ENCODE data around the gene TUBGCP2. TPM values are rescaled to one million over a fixed set of nuclear protein-coding genes. Genes with fewer than 3 reads are reported as not detected.

Gene TUBGCP2
- total and polyA plus RNA-seq, 9 of the 15 experiments (the other 6 are each of a cell fraction or from before 2014, with no cell fraction given): 4.3 to 56.6 (median 28.4) TPM

DNA sequence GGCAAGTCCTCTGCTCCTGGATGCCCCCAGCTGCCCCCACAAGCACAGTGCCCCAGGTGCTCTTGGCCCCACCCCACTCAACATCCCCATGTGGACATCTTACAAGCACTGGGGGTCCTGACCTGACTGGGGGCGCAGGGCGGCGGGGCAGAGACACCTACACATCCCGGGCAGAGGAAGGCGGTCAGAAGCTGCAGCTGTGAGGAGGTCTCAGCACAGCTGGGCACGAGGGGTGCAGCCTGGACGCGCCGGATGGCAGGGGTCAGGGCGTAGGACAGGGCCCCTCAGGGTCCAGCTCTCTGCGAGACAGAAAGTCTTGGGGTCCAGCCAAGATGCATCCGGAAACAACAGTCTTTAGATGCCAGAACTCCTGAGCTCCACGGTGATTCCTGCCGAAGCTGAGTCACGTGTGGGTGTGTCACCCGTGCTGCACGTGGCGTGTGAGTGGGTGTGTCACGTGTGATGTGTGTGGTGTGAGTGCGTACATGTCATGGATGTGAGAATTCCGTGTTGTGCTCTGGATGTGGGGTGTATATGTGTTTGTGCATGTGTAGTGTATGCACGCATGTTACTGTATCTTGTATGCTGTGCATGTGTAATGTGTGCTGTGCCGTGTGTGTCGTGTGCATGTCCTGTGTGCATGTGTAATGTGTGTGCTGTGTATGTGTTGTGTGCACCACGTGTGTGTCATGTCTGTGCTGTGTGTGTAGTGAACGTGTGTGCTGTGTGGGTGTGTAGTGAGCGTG is 65.9 kb downstream of the TUBGCP2 start (continued):
- TF ChIP-seq PRMT5 (CRISPR knock-in tag; IDR thresholded peaks at IDR 0.05): no peak
- no peak for TF ChIP-seq CBX3 (IDR thresholded peaks at IDR 0.05; ENCODE audit: borderline replicate concordance in 1 of 2, low read length in 2 of 2)
- TF ChIP-seq, protein P1, sequence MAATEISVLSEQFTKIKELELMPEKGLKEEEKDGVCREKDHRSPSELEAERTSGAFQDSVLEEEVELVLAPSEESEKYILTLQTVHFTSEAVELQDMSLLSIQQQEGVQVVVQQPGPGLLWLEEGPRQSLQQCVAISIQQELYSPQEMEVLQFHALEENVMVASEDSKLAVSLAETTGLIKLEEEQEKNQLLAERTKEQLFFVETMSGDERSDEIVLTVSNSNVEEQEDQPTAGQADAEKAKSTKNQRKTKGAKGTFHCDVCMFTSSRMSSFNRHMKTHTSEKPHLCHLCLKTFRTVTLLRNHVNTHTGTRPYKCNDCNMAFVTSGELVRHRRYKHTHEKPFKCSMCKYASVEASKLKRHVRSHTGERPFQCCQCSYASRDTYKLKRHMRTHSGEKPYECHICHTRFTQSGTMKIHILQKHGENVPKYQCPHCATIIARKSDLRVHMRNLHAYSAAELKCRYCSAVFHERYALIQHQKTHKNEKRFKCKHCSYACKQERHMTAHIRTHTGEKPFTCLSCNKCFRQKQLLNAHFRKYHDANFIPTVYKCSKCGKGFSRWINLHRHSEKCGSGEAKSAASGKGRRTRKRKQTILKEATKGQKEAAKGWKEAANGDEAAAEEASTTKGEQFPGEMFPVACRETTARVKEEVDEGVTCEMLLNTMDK (IDR thresholded peaks at IDR 0.05; ENCODE audit: borderline replicate concordance, insufficient read depth, low read depth, low read length, poor library complexity, severe bottlenecking): no peak
- no peak for TF ChIP-seq SRF (CRISPR knock-in tag; IDR thresholded peaks at IDR 0.05)
- TF ChIP-seq, protein P2, sequence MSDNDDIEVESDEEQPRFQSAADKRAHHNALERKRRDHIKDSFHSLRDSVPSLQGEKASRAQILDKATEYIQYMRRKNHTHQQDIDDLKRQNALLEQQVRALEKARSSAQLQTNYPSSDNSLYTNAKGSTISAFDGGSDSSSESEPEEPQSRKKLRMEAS (CRISPR knock-in tag; IDR thresholded peaks at IDR 0.05): peak; percentile 80
- TF ChIP-seq, protein P3, sequence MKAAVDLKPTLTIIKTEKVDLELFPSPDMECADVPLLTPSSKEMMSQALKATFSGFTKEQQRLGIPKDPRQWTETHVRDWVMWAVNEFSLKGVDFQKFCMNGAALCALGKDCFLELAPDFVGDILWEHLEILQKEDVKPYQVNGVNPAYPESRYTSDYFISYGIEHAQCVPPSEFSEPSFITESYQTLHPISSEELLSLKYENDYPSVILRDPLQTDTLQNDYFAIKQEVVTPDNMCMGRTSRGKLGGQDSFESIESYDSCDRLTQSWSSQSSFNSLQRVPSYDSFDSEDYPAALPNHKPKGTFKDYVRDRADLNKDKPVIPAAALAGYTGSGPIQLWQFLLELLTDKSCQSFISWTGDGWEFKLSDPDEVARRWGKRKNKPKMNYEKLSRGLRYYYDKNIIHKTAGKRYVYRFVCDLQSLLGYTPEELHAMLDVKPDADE (conservative IDR thresholded peaks at IDR 0.05; ENCODE audit: control insufficient read depth, low read depth, low read length): no peak
- TF ChIP-seq SRSF1 (IDR thresholded peaks at IDR 0.05; ENCODE audit: low read depth, low read length): no peak
- no peak for TF ChIP-seq BRD4 (IDR thresholded peaks at IDR 0.05)
- TF ChIP-seq RBFOX2 (IDR thresholded peaks at IDR 0.05; ENCODE audit: low read depth, low read length): no peak
- TF ChIP-seq HDGF (IDR thresholded peaks at IDR 0.05): peak; percentile 70; the same call in 1 of the 2 replicates
- TF ChIP-seq FOXA1 (IDR thresholded peaks at IDR 0.05; ENCODE audit: borderline replicate concordance): no peak
- TF ChIP-seq, protein P4, sequence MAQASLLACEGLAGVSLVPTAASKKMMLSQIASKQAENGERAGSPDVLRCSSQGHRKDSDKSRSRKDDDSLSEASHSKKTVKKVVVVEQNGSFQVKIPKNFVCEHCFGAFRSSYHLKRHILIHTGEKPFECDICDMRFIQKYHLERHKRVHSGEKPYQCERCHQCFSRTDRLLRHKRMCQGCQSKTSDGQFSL (CRISPR knock-in tag; IDR thresholded peaks at IDR 0.05): no peak
- TF ChIP-seq, protein P4 (tag; IDR thresholded peaks at IDR 0.05): no peak
- TF ChIP-seq, protein P5, sequence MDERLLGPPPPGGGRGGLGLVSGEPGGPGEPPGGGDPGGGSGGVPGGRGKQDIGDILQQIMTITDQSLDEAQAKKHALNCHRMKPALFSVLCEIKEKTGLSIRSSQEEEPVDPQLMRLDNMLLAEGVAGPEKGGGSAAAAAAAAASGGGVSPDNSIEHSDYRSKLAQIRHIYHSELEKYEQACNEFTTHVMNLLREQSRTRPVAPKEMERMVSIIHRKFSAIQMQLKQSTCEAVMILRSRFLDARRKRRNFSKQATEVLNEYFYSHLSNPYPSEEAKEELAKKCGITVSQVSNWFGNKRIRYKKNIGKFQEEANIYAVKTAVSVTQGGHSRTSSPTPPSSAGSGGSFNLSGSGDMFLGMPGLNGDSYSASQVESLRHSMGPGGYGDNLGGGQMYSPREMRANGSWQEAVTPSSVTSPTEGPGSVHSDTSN (CRISPR knock-in tag; IDR thresholded peaks at IDR 0.05; ENCODE audit: low read depth): no peak
- TF ChIP-seq, protein P5 (tag; conservative IDR thresholded peaks at IDR 0.05; ENCODE audit: low read depth): no peak
- peak; percentile 10 to 33; a peak in 1 of 4 replicates for TF ChIP-seq FOXK2 (conservative IDR thresholded peaks at IDR 0.05 in 1 of 2, IDR thresholded peaks at IDR 0.05 in 1 of 2; ENCODE audit: low read depth in 2 of 2)
- TF ChIP-seq GTF2A2 (tag; IDR thresholded peaks at IDR 0.05): no peak
- TF ChIP-seq, protein P6, sequence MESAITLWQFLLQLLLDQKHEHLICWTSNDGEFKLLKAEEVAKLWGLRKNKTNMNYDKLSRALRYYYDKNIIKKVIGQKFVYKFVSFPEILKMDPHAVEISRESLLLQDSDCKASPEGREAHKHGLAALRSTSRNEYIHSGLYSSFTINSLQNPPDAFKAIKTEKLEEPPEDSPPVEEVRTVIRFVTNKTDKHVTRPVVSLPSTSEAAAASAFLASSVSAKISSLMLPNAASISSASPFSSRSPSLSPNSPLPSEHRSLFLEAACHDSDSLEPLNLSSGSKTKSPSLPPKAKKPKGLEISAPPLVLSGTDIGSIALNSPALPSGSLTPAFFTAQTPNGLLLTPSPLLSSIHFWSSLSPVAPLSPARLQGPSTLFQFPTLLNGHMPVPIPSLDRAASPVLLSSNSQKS (CRISPR knock-in tag; IDR thresholded peaks at IDR 0.05): no peak
- no peak for TF ChIP-seq DACH1 (IDR thresholded peaks at IDR 0.05; ENCODE audit: partially characterized antibody)
- TF ChIP-seq ZEB2 (IDR thresholded peaks at IDR 0.05): no peak
